HG02981 (cell line): Measurements from ENCODE around the gene MSTN.
"Not testable (repeated sequence)": the region's sequence is repeated elsewhere in the genome, so short reads cannot be mapped to it uniquely, and the experiment has no call there.

Experiments
- ATAC-seq: cut with Tn5 transposase; IDR thresholded peaks from one replicate; pipeline ENCODE4 v1.9.1; 2021; ENCODE audit warnings: mild to moderate bottlenecking, moderate library complexity; ENCODE audit not compliant: unreplicated experiment

The MSTN gene

DNA sequence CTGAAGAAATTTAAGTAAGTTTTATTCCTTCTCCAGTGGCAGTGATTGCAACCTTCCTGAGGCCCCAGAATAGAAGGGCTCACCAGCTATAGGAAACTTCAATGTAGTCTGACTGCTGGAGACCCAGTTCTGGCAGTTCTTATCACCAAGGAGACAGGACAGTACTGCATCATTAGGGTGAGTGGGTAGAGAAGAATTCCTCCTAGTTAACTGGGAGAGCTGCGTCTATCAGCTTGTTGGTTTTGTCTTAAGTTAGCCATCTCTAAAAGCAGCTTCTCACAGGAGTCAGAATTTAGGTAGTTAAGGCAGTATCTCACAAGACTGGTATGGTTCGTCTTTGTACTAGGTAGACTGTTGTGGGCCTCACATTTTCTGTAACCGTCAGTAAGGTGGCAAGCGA lies 3.3 kb upstream of the MSTN start:
- ATAC-seq = no peak

DNA sequence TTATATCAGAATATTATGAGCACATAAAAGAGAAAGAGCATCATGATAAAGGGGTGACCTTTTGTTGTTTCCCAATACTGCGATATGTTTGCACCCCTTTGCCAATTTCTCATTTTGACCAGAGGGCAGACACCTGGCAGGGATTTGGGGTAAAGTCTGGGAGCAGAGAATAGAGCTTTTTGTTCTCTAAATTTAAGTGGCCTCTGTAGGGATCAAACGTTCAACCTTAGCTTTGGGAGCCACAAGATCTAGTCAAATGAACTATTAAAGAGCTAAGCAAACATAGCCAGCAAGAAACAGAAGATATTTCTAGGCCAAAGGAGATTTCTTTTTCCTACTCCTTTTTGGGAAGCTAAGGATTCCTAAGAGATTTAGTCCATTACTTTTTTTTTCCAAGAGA lies 1.1 kb upstream of the MSTN start:
- no peak for ATAC-seq

DNA sequence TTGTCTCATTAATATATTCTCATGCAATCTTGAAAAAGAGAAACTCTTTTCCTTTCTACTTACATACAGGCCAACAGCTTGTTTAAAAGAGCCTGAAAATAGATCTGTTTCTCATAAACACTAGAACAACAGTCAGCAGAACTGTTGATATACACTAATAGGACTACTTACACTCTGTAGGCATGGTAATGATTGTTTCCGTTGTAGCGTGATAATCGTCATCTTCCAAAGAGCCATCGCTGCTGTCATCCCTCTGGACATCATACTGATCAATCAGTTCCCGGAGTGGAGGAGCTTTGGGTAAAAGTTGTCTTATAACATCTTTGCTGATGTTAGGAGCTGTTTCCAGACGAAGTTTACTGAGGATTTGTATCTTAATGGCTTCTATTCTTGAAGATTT lies 476 bp downstream of the MSTN start:
- ATAC-seq = no peak

DNA sequence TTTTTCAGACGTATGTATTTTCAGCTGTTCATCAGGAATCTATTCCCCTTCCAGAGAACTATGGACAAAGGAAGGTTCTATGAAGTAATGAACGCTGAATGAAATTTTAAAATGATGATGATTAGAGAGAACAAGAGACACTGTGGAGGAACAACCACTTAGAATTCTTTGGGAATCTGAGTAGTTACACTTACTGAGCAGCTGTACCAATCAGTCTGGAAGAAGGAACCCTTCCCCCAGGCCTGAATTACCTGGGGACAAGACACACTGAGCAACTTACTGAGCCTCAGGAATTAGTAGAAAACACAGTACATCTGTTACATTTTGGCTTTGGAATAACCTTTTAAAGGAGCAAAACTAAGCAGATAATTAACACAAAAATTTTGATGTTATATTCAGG lies 1.9 kb downstream of the MSTN start:
- no peak for ATAC-seq

DNA sequence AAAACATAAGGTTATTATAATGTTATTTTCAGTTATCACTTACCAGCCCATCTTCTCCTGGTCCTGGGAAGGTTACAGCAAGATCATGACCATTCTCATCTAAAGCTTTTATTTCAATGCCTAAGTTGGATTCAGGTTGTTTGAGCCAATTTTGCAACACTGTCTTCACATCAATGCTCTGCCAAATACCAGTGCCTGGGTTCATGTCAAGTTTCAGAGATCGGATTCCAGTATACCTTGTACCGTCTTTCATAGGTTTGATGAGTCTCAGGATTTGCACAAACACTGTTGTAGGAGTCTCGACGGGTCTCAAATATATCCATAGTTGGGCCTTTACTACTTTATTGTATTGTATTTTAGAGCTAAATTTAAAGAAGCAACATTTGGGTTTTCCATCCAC lies 2.5 kb downstream of the MSTN start:
- no peak for ATAC-seq

DNA sequence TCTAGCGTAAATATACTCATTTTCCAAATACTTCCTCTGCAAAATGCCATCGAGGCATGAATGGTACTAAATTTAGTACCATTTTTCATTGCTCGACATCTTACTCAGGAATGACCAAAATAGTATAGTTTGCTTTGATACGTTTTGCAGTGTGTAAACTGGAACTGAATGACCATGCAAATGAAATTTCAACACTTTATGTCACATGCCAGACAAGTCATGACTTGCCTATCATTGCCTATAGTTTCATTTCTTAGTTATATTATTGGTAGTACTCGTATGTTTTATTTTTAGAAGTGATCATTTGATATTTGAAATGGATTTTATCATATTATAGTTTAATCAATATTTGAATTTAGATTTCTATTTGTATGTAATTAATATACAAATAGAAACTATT lies 9.1 kb downstream of the MSTN start:
- ATAC-seq = no peak

DNA sequence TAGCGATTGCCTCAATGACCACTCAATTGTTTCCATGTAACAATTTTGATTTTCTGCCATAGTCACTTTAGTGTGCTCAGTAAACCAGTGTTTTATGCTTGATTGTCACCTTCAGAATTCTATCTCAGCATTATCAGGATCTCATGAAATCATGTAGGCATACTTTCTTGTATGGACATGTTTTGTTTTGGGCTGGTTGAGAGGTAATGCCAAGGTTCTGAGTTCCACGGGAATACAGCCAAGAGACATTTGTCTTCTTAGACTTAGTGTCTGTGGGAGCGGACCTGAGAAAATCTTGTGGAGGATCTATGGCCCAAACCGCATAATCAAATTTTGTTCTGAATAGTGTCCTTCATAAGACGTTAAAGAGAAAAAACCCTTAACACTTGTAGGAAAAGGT lies 10.2 kb downstream of the MSTN start:
- no peak for ATAC-seq

DNA sequence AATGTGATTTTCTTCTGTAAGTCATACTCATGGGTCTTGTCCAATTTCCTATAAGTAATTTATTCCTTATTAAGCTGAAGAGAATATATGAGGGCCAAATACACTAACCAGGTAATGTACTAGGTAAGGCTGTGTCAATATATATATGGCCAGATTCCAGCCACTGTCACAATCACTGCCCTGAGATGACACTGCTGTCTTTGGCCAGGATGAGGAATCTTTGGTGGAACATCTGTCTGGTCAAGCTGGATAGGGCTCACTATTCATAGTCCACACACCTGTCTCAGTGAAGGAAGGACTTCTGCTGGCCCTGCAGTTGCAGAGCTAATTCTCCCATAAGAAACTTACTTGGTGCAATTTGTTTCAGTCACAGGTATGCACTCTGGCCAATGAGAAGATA lies 11.3 kb downstream of the MSTN start:
- ATAC-seq = no peak

DNA sequence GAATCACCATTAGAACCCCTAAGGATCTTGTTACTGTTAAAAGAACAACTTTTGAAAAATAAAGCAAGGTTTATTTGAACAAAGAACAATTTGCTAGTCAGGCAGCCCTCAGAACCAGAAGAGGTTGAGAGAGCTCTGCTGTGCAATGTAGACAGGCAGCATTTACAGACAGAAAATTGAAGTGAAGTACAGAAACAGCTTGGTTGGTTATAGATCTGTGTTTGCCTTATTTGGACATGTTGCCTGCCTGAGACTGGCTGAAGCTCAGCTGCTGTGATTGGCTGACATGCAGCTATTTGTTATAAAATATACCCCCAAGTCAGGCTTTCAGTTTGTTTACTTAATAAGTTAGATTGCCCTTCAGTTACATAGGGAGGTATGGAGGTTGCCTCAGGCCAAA lies 12.5 kb downstream of the MSTN start:
- no peak for ATAC-seq

DNA sequence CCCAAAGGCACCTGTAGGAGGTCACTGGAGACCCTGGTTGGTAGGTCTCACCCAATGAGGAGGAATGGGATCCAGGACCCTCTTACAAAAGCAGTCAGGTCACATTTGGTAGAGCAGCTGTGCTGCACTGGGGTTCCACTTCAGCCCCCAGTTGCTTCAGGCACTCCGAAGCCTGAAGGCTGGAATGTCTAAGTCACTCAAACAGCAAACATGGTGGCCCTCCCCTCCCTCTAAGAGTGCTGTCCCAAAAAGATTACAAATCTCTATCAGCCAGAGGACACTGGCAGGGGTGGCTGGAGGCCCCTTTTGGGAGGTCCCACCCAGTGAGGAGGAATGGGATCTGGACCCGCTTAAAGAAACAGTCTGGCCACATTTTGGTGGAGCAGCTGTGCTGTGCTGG lies 17.7 kb downstream of the MSTN start:
- no peak for ATAC-seq

DNA sequence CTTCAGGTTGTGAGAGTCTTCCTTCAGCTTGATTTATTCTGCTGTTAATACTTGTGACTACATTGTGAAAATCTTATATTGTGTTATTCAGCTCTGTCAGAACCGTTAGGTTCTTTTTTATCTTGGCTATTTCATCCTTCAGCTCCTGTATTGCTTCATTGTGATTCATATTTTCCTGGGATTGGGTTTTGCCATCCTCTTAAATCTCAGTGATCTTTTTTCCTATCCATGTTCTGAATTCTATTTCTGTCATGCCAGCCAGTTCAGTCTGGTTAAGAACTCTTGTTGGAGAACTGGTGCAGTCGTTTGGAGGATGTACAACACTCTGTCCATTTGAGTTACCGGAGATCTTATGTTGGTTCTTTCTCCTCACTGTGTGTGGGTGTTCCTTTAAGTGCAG lies 19.1 kb downstream of the MSTN start:
- ATAC-seq = no peak

DNA sequence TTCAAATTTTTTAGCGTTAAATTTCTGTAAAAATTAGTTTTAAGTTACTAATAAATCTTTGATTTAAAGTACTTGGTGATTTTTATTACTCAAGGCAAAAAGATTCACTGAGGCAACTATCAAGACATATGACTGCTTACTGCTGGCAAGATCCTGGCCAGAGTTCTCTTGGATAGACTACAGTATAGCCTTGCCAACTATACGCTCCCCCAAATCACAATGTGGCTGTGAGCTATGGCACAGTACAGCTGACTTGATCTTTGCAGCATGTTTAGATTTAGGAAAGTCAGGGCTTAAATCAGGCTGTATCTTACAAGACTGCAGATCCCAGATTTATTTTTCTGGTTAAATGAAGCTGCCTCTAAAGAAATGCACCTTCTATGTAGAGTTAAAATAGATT lies 26.5 kb downstream of the MSTN start:
- no peak for ATAC-seq

DNA sequence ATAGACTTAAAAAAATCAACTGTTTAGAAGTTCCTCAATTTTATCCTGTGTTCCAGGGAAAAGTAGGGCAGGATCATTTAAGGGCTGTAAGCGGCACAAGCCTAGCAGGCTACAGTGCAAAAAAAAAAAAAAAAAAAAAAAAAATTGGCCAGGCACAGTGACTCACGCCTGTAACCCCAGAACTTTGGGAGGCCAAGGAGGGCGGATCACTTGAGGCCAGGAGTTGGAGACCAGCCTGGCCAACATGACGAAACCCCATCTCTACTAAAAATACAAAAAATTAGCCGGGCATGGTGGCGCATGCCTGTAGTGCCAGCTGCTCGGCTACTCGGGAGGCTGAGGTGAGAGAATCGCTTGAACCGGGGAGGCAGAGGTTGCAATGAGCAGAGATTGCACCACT lies 28.1 kb downstream of the MSTN start:
- not testable (repeated sequence) for ATAC-seq

DNA sequence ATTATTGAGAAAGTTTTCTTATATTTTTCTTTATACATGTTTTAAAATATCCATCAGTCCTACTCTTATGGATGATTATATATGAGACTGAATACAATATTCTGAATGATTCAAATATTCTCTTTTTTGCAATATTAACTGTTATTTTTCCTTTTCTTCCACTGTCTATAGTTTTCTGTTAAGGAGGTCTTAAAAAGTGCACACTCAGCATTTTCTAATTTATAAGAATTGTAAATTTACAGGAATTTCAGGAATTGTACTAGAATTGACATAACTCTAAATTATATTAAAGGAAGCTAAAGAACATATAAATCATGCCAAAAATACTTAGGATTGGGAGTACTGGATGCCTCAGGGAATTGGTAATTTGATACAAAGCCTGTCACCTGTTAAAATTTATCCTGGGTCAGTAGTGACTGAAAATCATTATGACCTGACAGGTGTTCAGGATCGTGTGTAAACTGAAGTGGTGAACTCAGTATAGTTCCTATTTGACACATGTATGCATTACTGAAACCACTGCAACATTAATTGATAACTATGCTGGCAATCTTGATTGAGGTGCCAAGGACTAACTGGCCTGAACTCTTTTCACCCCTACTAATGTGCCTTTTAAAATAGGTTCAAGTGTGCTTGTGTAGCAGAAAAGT lies 30.4 kb downstream of the MSTN start:
- ATAC-seq = no peak

DNA sequence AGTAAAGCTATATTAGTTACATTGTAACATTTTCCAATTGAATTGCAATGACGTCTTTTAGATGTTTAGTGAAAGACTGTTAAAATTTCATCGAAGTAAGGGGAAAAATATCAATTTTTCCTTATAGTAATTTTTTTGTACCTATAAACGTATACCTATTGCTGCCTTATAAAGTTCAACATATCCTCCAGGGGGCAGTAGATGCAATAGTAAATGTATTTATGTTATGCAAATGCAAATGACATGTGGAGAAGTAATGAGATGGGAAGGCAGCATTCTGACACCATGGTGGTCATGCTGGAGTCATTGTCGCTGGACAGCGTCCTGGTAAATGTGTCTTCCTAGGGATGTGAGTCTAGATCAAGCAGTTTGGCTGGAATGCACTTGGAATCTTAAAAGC lies 38.7 kb downstream of the MSTN start:
- no peak for ATAC-seq

DNA sequence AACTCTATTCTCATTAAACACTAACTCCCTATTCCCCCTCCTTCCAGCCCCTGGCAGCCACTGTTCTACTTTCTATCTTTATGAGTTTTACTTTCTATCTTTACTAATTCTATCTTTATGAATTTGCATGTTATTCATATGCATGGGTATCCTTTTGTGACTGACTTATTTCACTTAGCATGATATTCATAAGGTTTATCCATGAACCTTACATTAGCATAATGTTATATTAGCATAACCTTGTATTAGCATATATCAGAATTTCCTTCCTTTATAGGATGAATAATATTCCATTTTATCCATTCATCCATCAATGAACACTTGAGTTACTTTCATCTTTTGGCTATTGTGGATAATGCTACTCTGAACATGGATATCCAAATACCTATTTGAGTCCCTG lies 41.8 kb downstream of the MSTN start:
- ATAC-seq = no peak

DNA sequence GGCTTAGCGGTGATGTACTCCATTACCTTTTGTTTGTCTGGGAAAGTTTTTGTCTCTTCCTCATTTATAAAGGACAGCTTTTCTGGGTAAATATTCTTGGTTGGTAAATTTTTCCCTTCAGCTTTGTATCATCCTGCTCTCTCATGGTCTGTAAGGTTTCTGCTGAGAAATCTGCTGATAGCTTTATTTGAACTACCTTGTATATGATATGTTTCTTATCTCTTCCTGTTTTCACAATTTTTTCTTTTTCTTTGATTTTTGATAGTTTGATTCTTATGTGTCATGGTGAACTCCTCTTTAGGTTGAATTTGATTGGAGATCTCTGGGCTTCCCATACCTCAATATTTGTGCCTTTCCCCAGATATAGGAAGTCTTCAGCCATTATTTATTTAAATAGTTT lies 44.7 kb downstream of the MSTN start:
- no peak for ATAC-seq

DNA sequence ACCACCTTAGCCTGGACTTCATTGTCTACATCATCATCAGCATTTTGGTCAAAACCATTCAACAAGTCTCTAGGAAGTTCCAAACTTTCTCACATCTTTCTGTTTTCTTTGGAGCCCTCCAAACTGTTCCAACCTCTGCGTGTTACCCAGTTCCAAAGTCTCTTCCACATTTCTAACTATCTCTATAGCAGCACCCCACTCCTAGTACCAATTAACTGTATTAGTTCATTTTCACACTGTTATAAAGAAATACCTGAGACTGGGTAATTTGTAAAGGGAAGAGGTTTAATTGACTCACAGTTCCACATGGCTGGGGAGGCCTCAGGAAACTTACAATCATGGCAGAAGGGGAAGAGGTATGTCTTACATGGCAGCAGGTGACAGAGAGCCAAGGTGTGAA lies 46.6 kb downstream of the MSTN start:
- ATAC-seq = not testable (repeated sequence)
